ENCODE measurements around the gene SRPRB. TPM values are rescaled to one million over a fixed set of nuclear protein-coding genes. Genes with fewer than 3 reads are reported as not detected.

Gene SRPRB
- total RNA-seq, 1 experiment from 2014 or later, result 61.0 TPM

DNA sequence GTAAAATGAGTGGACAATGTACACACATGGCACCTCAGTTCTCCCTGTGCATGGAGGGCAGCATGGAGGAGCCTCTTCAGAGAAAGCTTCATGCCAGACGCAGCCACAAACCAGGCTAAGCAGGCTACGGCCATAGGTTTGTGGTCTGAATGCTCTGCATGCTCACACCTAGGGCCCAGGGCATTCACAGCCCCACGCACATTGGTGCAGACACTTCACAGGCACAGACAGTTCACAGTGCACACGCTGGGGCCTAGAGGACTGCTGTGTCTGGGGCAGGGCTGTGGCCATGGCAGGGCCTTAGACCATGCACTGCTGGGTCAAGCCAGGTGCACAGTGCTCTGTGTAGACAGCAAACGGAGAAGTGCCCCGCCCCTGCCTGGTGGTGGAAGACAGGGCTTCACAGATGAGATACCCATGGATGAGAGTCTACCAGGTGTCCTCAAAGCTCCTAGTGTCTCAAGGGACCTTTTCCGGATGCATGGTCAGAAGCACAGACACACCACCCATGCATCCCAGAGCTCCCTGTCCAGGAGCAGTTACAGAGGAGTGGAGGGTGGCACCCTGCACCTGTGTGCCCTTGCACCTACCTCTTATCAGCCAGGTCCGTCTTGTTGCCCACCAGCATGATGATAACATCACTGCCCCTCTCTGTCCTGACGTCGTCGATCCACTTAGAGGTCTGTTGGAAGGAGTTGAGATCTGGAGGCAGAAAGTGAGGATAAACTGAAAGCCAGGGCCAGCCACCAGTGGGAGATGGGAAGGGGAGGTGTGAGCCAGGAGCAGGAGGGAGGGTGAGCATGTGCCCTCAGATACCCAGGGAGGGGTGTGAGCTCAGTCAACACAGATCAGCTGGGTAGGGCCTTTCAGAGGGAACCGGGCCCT is 33.5 kb downstream of the SRPRB start:
- no peak for TF ChIP-seq EZH2phosphoT487 (IDR thresholded peaks at IDR 0.05; ENCODE audit: borderline replicate concordance)
- TF ChIP-seq, protein P1, sequence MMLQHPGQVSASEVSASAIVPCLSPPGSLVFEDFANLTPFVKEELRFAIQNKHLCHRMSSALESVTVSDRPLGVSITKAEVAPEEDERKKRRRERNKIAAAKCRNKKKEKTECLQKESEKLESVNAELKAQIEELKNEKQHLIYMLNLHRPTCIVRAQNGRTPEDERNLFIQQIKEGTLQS (IDR thresholded peaks at IDR 0.05), result no peak
- TF ChIP-seq, protein P2, sequence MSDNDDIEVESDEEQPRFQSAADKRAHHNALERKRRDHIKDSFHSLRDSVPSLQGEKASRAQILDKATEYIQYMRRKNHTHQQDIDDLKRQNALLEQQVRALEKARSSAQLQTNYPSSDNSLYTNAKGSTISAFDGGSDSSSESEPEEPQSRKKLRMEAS (IDR thresholded peaks at IDR 0.05), result no peak
- no peak for TF ChIP-seq RAD21 (IDR thresholded peaks at IDR 0.05; ENCODE audit: low read depth)
- no peak for TF ChIP-seq ZNF274 (IDR thresholded peaks at IDR 0.05; ENCODE audit: low read depth, low read length)
- TF ChIP-seq JUND (IDR thresholded peaks at IDR 0.05), result no peak
- TF ChIP-seq SP1 (IDR thresholded peaks at IDR 0.05; ENCODE audit: low read depth), result no peak
- TF ChIP-seq SIN3A (IDR thresholded peaks at IDR 0.05; ENCODE audit: low read depth), result no peak
- TF ChIP-seq EGR1 (IDR thresholded peaks at IDR 0.05; ENCODE audit: low read depth), result no peak
- ChIA-PET POLR2A (no interaction called here), CTCF (no interaction called here), RAD21 (ENCODE audit: low non-redundant PET in 1 of 2, low total read pairs in 2 of 2, uncharacterized antibody in 2 of 2, unreplicated experiment in 2 of 2) (no interaction called here)
- ATAC-seq, result no peak
- Histone ChIP-seq H3K36me3 (ENCODE audit: control insufficient read depth in 1 of 2, insufficient read depth in 2 of 2, low read length in 2 of 2) (no peaks in the 10 kb centered on the region), H3K4me1 (ENCODE audit: control insufficient read depth in 1 of 2, insufficient read depth in 2 of 2, low read length in 2 of 2) (no peaks in the 10 kb centered on the region), H4K20me1 (ENCODE audit: insufficient read depth) (no peaks in the 10 kb centered on the region), H3K4me2 (ENCODE audit: low read length) (no peak overlapping the region), H3K27ac (ENCODE audit: low read depth, low read length) (no peak overlapping the region), H3K27me3 (ENCODE audit: insufficient read depth, low read length) (no peaks in the 10 kb centered on the region), H2AFZ (ENCODE audit: low read depth, low read length, poor library complexity, severe bottlenecking) (no peak overlapping the region), H3K79me2 (ENCODE audit: insufficient read depth, low read length) (no peaks in the 10 kb centered on the region), H3K4me3 (replicated peaks in 1 of 2; ENCODE audit: low read depth in 1 of 2, low read length in 2 of 2) (no peak overlapping the region), H3K9ac (ENCODE audit: low read length) (no peak overlapping the region), H3K9me3 (ENCODE audit: control insufficient read depth in 1 of 2, insufficient read depth in 1 of 2, low read depth in 1 of 2, low read length in 2 of 2) (no peaks in the 10 kb centered on the region), H3K9me2 (ENCODE audit: insufficient read depth) (no peaks in the 10 kb centered on the region)
- DNase-seq (ENCODE audit: low read depth, low spot score), result no peak
- no TSS peak for BruUV-seq (replicated peaks)
- intact Hi-C loops (cut with micrococcal nuclease), result no loop called here
